ENCODE results near the gene RHAG. TPM values are rescaled to one million over a fixed set of nuclear protein-coding genes. Genes with fewer than 3 reads are reported as not detected.
"Not testable (repeated sequence)": the region's sequence is repeated elsewhere in the genome, so short reads cannot be mapped to it uniquely, and the experiment has no call there.

The RHAG gene
- total and polyA plus RNA-seq, 2 donors (not counting 1 experiment from before 2014, with no cell fraction given) = not detected

- Histone ChIP-seq H2AFZ (ENCODE audit: insufficient read depth, low read depth, low read length, poor library complexity, severe bottlenecking) (no peak overlapping the region), H3K27ac (ENCODE audit: low read length in 2 of 2) (no peak overlapping the region), H3K4me3 (ENCODE audit: control extremely low read depth in 1 of 5, extremely low read depth in 1 of 5, insufficient read depth in 1 of 5, low read depth in 2 of 5, low read length in 4 of 5) (no peak overlapping the region), H3K9me3 (ENCODE audit: control extremely low read depth in 1 of 3, control insufficient read depth in 2 of 3, insufficient read depth in 1 of 3, low read length in 2 of 3) (peaks cover 0 to 3% (median 0%) of the 10 kb centered on the region in 3 donors), H3K4me1 (ENCODE audit: control insufficient read depth in 2 of 2, insufficient read depth in 2 of 2, low read length in 2 of 2) (no peaks in the 10 kb centered on the region), H3K36me3 (replicated peaks in 1 of 2; ENCODE audit: control extremely low read depth in 1 of 2, control insufficient read depth in 1 of 2, extremely low read depth in 1 of 2, insufficient read depth in 2 of 2, low read length in 1 of 2) (no peaks in the 10 kb centered on the region), H3K79me2 (ENCODE audit: control insufficient read depth, insufficient read depth, low read length) (no peaks in the 10 kb centered on the region), H4K20me1 (ENCODE audit: control insufficient read depth, insufficient read depth, low read length, poor library complexity, severe bottlenecking) (no peaks in the 10 kb centered on the region), H3K27me3 (replicated peaks in 1 of 4; ENCODE audit: control extremely low read depth in 1 of 4, control insufficient read depth in 3 of 4, insufficient read depth in 4 of 4, low read length in 3 of 4) (no peaks in the 10 kb centered on the region), H3K9ac (ENCODE audit: low read length) (no peak overlapping the region), H3K4me2 (replicated peaks; ENCODE audit: low read depth, low read length, poor library complexity, severe bottlenecking) (no peak overlapping the region)
- Mint-ChIP-seq H3K4me3 (no peak overlapping the region), H3K9me3 (ENCODE audit: insufficient read depth) (no peaks in the 10 kb centered on the region), H3K27me3 (no peaks in the 10 kb centered on the region), H3K27ac (no peak overlapping the region), H3K4me1 (no peaks in the 10 kb centered on the region)
- WGBS (ENCODE audit: insufficient coverage) = 93% methylated on average over 3 of the region's 3 CpGs
- POLR2A ChIA-PET = no interaction called here
- ATAC-seq (ENCODE audit: low read depth) (no peak), DNase-seq (no peak)
- intact Hi-C loops (cut with micrococcal nuclease) = no loop called here
- CTCF ChIA-PET = no interaction called here
- TF ChIP-seq CTCF (IDR thresholded peaks at IDR 0.05) (no peak), EZH2 (IDR thresholded peaks at IDR 0.05; ENCODE audit: borderline replicate concordance, insufficient read depth, low read depth, low read length, poor library complexity, severe bottlenecking) (no peak)
These were observed 9.8 kb downstream of the RHAG start for GRCh38 chr6:49626811-49627210.

GRCh38 chr6:49618257-49618656, 18.4 kb downstream of the RHAG start:
- no peaks in the 10 kb centered on the region for H3K27me3 ChIP-seq (replicated peaks in 1 of 4; ENCODE audit: control extremely low read depth in 1 of 4, control insufficient read depth in 3 of 4, insufficient read depth in 4 of 4, low read length in 3 of 4)
- no peaks in the 10 kb centered on the region for H3K4me1 Mint-ChIP-seq
- H3K27me3 Mint-ChIP-seq = no peaks in the 10 kb centered on the region
- ATAC-seq (ENCODE audit: low read depth) (no peak), DNase-seq (no peak)
- no peak overlapping the region for H2AFZ ChIP-seq (ENCODE audit: insufficient read depth, low read depth, low read length, poor library complexity, severe bottlenecking)
- no peak for TF ChIP-seq EZH2 (IDR thresholded peaks at IDR 0.05; ENCODE audit: borderline replicate concordance, insufficient read depth, low read depth, low read length, poor library complexity, severe bottlenecking)
- no peak for TF ChIP-seq CTCF (IDR thresholded peaks at IDR 0.05)
- no peak overlapping the region for H3K27ac ChIP-seq (ENCODE audit: low read length in 2 of 2)
- ChIA-PET POLR2A (no interaction called here), CTCF (no interaction called here)
- no peak overlapping the region for H3K4me3 ChIP-seq (ENCODE audit: control extremely low read depth in 1 of 5, extremely low read depth in 1 of 5, insufficient read depth in 1 of 5, low read depth in 2 of 5, low read length in 4 of 5)
- H4K20me1 ChIP-seq (ENCODE audit: control insufficient read depth, insufficient read depth, low read length, poor library complexity, severe bottlenecking) = no peaks in the 10 kb centered on the region
- no peak overlapping the region for H3K4me2 ChIP-seq (replicated peaks; ENCODE audit: low read depth, low read length, poor library complexity, severe bottlenecking)
- H3K9me3 ChIP-seq (ENCODE audit: control extremely low read depth in 1 of 3, control insufficient read depth in 2 of 3, insufficient read depth in 1 of 3, low read length in 2 of 3) = no peaks in the 10 kb centered on the region
- no peaks in the 10 kb centered on the region for H3K4me1 ChIP-seq (ENCODE audit: control insufficient read depth in 2 of 2, insufficient read depth in 2 of 2, low read length in 2 of 2)
- intact Hi-C loops (cut with micrococcal nuclease) = no loop called here
- H3K36me3 ChIP-seq (replicated peaks in 1 of 2; ENCODE audit: control extremely low read depth in 1 of 2, control insufficient read depth in 1 of 2, extremely low read depth in 1 of 2, insufficient read depth in 2 of 2, low read length in 1 of 2) = no peaks in the 10 kb centered on the region
- no peak overlapping the region for H3K4me3 Mint-ChIP-seq
- H3K27ac Mint-ChIP-seq = no peak overlapping the region
- no peaks in the 10 kb centered on the region for H3K9me3 Mint-ChIP-seq (ENCODE audit: insufficient read depth)
- no peaks in the 10 kb centered on the region for H3K79me2 ChIP-seq (ENCODE audit: control insufficient read depth, insufficient read depth, low read length)
- H3K9ac ChIP-seq (ENCODE audit: low read length) = no peak overlapping the region

GRCh38 chr6:49614144-49614543, 22.5 kb downstream of the RHAG start:
- H3K4me1 Mint-ChIP-seq; H3K4me3 ChIP-seq (ENCODE audit: control extremely low read depth in 1 of 5, extremely low read depth in 1 of 5, insufficient read depth in 1 of 5, low read depth in 2 of 5, low read length in 4 of 5); H3K4me3 Mint-ChIP-seq; POLR2A ChIA-PET; CTCF ChIA-PET; H3K36me3 ChIP-seq (replicated peaks in 1 of 2; ENCODE audit: control extremely low read depth in 1 of 2, control insufficient read depth in 1 of 2, extremely low read depth in 1 of 2, insufficient read depth in 2 of 2, low read length in 1 of 2); H3K27me3 Mint-ChIP-seq; H2AFZ ChIP-seq (ENCODE audit: insufficient read depth, low read depth, low read length, poor library complexity, severe bottlenecking); H3K4me1 ChIP-seq (ENCODE audit: control insufficient read depth in 2 of 2, insufficient read depth in 2 of 2, low read length in 2 of 2); DNase-seq; H3K27me3 ChIP-seq (replicated peaks in 1 of 4; ENCODE audit: control extremely low read depth in 1 of 4, control insufficient read depth in 3 of 4, insufficient read depth in 4 of 4, low read length in 3 of 4); H3K27ac Mint-ChIP-seq; intact Hi-C loops (cut with micrococcal nuclease); H4K20me1 ChIP-seq (ENCODE audit: control insufficient read depth, insufficient read depth, low read length, poor library complexity, severe bottlenecking); H3K27ac ChIP-seq (ENCODE audit: low read length in 2 of 2); ATAC-seq (ENCODE audit: low read depth); H3K4me2 ChIP-seq (replicated peaks; ENCODE audit: low read depth, low read length, poor library complexity, severe bottlenecking); H3K9ac ChIP-seq (ENCODE audit: low read length); H3K79me2 ChIP-seq (ENCODE audit: control insufficient read depth, insufficient read depth, low read length); H3K9me3 ChIP-seq (ENCODE audit: control extremely low read depth in 1 of 3, control insufficient read depth in 2 of 3, insufficient read depth in 1 of 3, low read length in 2 of 3); H3K9me3 Mint-ChIP-seq (ENCODE audit: insufficient read depth): not testable (repeated sequence)
- WGBS (ENCODE audit: insufficient coverage) = 71% methylated on average over 1 of the region's 5 CpGs

Measured in B cell (primary cell).